CD4-positive, alpha-beta T cell treated with Interleukin-15 for 1 hour (primary cell): ENCODE data around the gene PLCG1.

Experiments
- DNase-seq: peaks from one replicate; pipeline ENCODE4 v3.0.0-alpha.2; 2020

The PLCG1 gene

DNA sequence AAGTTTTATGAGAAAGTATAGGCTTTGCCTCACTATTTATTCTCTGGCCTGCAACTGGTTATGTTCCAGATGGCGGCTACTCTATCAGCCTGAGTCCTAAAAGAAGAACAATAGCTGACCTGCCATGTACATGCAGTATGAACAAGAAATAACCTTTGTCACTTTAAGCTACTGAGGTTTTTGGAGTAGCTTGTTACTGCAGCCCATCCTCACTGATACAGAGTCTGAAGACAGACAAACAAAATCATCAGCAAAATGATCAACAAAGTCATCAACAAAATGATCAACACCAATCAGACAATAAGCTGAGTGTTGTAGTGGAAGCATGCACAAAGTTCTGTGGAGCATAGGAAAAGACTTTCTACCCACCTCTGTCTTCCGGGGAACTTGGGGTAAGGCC is 82.5 kb downstream of the PLCG1 start:
- no peak for DNase-seq

- no peak for DNase-seq
Observed at GRCh38 chr20:41221614-41222218, 84.4 kb downstream of the PLCG1 start.

DNA sequence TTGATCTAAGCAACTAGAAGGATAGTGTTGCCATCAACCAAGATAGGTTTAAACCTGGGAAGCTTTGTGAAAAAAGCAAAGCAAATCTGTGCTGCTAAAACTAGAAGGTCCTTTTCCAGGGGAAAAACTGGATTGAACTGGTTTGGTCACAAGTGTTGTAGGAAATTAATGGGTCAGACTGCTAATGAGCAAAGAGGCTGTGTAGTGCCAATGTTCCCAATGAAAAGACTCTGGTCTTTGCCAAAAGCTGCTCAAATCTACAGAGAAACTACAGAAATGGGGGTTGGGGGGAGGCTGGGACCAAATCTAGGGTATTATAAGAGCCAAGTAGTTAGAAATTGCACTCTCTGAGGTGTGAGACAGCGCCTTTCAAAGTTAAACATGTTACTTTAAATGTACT is 85.0 kb downstream of the PLCG1 start:
- no peak for DNase-seq

GRCh38 chr20:41222703-41223102 is 85.4 kb downstream of the PLCG1 start:
- no peak for DNase-seq

DNA sequence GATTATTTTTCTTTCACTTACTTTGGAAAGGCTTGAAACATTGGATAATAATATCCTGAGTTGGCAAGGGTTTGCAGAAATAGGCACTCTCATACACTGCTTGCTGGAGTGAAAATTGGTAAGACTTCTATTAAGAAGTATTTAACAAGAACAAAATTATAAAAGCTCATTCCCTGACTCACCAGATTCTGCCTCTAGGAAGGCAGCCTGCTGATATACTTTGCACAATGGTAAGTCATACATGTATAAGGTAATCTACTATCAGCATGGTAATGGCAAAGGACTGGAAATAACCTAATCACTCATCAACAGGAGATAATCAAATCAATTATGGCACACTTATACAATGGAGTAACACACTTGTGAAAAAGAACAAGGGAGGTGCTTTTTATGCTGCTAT is 85.8 kb downstream of the PLCG1 start:
- DNase-seq = no peak

GRCh38 chr20:41224281-41224680 is 86.9 kb downstream of the PLCG1 start:
- DNase-seq = no peak

DNA sequence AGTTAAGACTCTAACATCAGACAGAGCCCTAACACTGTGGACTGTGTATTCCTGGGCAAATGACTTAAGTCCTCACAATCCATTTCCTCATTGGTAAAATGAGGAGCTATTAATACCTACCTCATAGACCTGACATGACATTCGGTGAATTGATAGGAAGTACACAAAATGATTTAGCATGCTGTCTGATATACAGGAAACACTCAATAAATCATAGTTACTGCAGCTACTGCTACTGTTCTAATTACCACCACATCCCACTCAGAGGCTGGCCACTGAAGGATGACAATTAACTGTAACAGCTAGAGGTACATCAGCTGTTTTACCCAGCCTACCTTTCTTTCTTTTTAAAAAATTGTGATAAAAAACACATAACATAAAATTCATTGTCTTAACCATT is 87.7 kb downstream of the PLCG1 start:
- DNase-seq = no peak

DNA sequence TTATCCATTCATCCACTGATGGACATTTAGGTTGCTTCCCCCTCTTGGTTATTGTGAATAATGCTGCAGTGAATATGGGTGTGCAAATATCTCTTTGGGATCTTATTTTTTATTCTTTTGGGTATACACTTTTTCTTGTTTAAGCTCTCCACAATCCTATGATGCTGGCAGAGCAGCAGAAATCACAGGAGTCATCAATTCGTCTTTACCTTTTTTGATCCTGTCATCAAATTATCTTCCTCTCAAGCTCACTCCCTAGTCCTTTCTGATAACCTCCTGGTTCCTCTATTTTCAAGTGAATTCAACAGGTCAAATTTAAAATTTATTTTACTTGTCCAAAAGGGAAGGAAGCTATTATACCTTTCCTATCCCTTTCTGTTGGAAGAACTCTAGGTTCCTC is 89.1 kb downstream of the PLCG1 start:
- DNase-seq = no peak
